ENCODE data around the gene GOLGA3.
"Not testable (repeated sequence)": the region's sequence is repeated elsewhere in the genome, so short reads cannot be mapped to it uniquely, and the experiment has no call there.

DNA sequence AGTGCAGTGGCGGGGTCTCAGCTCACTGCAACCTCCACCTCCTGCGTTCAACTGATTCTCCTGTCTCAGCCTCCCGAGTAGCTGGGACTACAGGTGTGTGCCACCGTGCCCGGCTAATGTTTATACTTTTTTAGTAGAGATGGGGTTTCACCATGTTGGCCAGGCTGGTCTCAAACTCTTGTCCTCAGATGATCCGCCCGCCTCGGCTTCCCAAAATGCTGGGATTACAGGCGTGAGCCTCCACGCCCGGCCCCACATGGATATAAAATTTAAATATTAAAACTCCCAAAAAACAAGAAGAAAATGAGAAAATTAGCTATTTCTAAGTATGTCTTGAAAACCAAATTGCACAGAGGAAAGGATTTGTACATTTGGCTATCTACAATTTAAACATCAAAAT is 16.0 kb upstream of the GOLGA3 start:
- TF ChIP-seq SMARCA4 (IDR thresholded peaks at IDR 0.05); ZSCAN29 (IDR thresholded peaks at IDR 0.05); HDAC6 (IDR thresholded peaks at IDR 0.05; ENCODE audit: low read depth, low read length); POLR2AphosphoS5 (IDR thresholded peaks at IDR 0.05; ENCODE audit: control insufficient read depth, insufficient read depth, low read depth, low read length): not testable (repeated sequence)
